Breast epithelium (tissue), 4 donors: ENCODE data around the gene LGALS9. TPM values are rescaled to one million over a fixed set of nuclear protein-coding genes. Genes with fewer than 3 reads are reported as not detected.

ENCODE experiments used
- DNase-seq, 2 donors: peaks; one replicate each; pipeline ENCODE4 v3.0.0-alpha.2; 2019; ENCODE audit warnings: low spot score in 2 of 2
- H3K27ac ChIP-seq, 2 donors: fragments of 200-600 bp; sonication (generic) in 1 of 2; one replicate each; pipeline ENCODE4 v1.5.1; 2016 to 2019; ENCODE audit warnings: mild to moderate bottlenecking in 1 of 2
- H3K27me3 ChIP-seq, 2 donors: fragments of 200-600 bp; sonication (generic) in 1 of 2; one replicate each; pipeline versions ENCODE4 v1.5.1 to v1.6.0; 2017 to 2019; ENCODE audit warnings: control low read depth in 1 of 2, mild to moderate bottlenecking in 1 of 2
- H3K36me3 ChIP-seq: fragments of 200-600 bp; one replicate; pipeline ENCODE4 v1.5.1; 2019
- H3K4me1 ChIP-seq, 2 donors: fragments of 200-600 bp; sonication (generic); one replicate each; pipeline ENCODE4 v1.5.1; 2016 to 2019; ENCODE audit warnings: control low read depth in 1 of 2
- H3K4me3 ChIP-seq, 3 donors: fragments of 200-600 bp; sonication (generic); 1 replicate in 2 of 3; 2 replicates in 1 of 3; pipeline ENCODE4 v1.5.1; 2016 to 2019; ENCODE audit warnings: mild to moderate bottlenecking in 3 of 3, moderate library complexity in 2 of 3
- H3K9me3 ChIP-seq, 2 donors: fragments of 200-600 bp; sonication (generic) in 1 of 2; one replicate each; pipeline ENCODE4 v1.5.1; 2016 to 2019; ENCODE audit warnings: control low read depth in 1 of 2
- POLR2A ChIP-seq: fragments of 450-650 bp; IDR thresholded peaks from one replicate; pipeline ENCODE4 v1.6.1; 2016; ENCODE audit warnings: antibody characterized with exemption, mild to moderate bottlenecking, moderate library complexity
- POLR2AphosphoS5 ChIP-seq, 3 donors: sonication (generic); formaldehyde crosslinking; IDR thresholded peaks; one replicate each; pipeline ENCODE4 v1.6.1; 2017; ENCODE audit warnings: antibody characterized with exemption in 3 of 3
- intact Hi-C: fragments of 100-400 bp; cut with DNase I; formaldehyde crosslinking; loops from one replicate; pipeline ENCODE4 v1.15.1; 2023; ENCODE audit warnings: low total_unique reads
- total RNA-seq, 3 donors: library from RNA; depleted of rRNA; stranded (reverse); fragments of >200 nt; gene quantifications; one replicate each; pipeline ENCODE4 v1.1.0, GENCODE V29; 2016
- TF ChIP-seq, protein P1 (sequence below), 3 donors: fragments of 450-650 bp; IDR thresholded peaks; one replicate each; pipeline ENCODE4 v1.5.1; 2016 to 2017; ENCODE audit warnings: antibody characterized with exemption in 3 of 3, mild to moderate bottlenecking in 3 of 3, moderate library complexity in 3 of 3

Gene LGALS9
- total RNA-seq, result 10 to 100 TPM; 17.4 to 58.1 (median 30.1) TPM

DNA sequence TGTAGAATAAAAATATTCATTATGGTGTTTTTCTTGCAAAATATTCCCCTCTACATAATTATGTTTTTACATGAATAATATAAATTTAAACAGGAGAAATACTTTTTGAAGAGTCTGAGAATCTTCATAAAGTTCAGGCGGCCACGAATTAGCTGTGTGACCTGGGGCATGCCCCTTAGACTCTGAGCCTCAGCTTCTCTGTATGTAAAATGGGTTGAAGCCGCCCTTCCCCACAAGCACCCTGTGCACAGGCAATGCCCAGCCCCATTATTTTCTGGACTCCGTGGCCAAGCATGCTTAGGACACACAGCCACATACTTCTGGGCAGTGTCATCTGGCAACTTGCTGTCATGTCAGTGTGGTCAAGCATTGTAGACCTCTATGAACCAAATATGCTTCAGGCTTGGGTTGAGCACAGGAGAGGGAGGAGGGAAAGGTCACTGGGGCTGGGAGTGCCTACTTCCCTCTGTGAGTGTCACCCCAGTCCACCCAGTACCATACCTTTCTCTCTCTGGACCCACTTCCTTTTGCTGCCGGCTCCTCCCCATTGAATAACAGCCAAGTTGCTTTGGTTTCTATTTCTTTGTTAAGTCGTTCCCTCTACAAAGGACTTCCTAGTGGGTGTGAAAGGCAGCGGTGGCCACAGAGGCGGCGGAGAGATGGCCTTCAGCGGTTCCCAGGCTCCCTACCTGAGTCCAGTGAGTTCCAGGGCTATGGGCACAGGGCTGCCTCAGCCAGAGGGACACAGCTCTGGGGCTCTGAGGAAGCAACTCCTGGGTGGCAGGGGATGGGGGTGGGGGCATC is at the start of gene LGALS9:
LGALS9 (plus strand) TSS at position 582 of the 804 bp plus-strand sequence; CDS start at position 660, 78 bp downstream.
- Histone ChIP-seq H3K27me3 (no peaks in the 10 kb centered on the region), H3K4me1 (peaks cover 4 to 20% of the 10 kb centered on the region in 2 donors), H3K36me3 (no peaks in the 10 kb centered on the region), H3K4me3 (peak within 1 kb of the TSS; percentile 28 to 62 (median 33)), H3K9me3 (no peaks in the 10 kb centered on the region), H3K27ac (peak within 1 kb of the TSS; percentile 86 to 88)
- intact Hi-C loops, result no loop called here
- peak in 1 of 2 donors; percentile 62 for DNase-seq
- TF ChIP-seq POLR2A (no peak), POLR2AphosphoS5 (IDR thresholded peaks at IDR 0.05) (no peak)
- TF ChIP-seq, protein P1, sequence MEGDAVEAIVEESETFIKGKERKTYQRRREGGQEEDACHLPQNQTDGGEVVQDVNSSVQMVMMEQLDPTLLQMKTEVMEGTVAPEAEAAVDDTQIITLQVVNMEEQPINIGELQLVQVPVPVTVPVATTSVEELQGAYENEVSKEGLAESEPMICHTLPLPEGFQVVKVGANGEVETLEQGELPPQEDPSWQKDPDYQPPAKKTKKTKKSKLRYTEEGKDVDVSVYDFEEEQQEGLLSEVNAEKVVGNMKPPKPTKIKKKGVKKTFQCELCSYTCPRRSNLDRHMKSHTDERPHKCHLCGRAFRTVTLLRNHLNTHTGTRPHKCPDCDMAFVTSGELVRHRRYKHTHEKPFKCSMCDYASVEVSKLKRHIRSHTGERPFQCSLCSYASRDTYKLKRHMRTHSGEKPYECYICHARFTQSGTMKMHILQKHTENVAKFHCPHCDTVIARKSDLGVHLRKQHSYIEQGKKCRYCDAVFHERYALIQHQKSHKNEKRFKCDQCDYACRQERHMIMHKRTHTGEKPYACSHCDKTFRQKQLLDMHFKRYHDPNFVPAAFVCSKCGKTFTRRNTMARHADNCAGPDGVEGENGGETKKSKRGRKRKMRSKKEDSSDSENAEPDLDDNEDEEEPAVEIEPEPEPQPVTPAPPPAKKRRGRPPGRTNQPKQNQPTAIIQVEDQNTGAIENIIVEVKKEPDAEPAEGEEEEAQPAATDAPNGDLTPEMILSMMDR (IDR thresholded peaks at IDR 0.05), result no peak

DNA sequence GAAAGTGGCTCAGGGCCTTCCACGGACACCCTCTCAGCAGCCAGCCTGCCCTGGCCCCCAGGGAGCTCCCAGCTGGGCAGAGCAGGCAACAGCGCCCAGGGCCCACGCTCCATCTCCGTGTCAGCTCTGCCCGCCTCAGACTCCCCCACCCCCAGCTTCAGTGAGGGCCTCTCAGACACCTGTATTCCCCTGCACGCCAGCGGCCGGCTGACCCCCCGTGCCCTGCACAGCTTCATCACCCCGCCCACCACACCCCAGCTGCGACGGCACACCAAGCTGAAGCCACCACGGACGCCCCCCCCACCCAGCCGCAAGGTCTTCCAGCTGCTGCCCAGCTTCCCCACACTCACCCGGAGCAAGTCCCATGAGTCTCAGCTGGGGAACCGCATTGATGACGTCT is 48.3 kb upstream of the LGALS9 start:
- intact Hi-C loops, result no loop called here
- no peak for DNase-seq
- H3K4me1 ChIP-seq, result no peaks in the 10 kb centered on the region
- no peaks in the 10 kb centered on the region for H3K27me3 ChIP-seq
- TF ChIP-seq, protein P1 (IDR thresholded peaks at IDR 0.05), result no peak
- no peak for TF ChIP-seq POLR2A
- H3K27ac ChIP-seq, result no peak overlapping the region
- no peak overlapping the region for H3K4me3 ChIP-seq
- H3K36me3 ChIP-seq, result no peaks in the 10 kb centered on the region
- H3K9me3 ChIP-seq, result no peaks in the 10 kb centered on the region

DNA sequence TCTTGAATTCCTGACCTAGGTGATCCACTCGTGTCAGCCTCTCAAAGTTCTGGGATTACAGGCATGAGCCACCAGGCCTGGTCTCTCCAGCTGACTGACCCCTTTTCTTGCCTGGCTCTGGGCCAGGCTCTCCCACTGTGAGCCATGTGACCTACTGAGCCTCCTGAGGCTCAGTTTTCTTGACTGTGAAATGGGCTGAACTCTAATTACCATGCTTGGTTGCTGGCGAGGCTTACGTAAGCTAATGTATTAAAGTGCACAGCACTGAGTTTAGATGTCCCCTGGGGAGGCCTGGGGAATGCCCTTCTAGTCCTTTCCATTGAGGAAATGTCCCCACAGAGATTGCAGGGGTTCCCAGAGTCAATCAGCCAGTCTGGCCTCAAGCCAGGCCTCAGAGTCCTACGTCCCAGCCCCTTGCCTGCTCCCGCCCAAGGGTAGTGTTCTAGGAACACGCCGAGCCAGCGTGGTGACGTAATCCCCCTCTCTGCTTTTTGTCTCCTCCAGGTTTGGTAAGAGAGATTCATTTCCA is 45.8 kb upstream of the LGALS9 start:
- no peaks in the 10 kb centered on the region for H3K36me3 ChIP-seq
- no peak for DNase-seq
- no peaks in the 10 kb centered on the region for H3K27me3 ChIP-seq
- H3K27ac ChIP-seq, result no peak overlapping the region
- intact Hi-C loops, result no loop called here
- no peaks in the 10 kb centered on the region for H3K4me1 ChIP-seq
- no peaks in the 10 kb centered on the region for H3K9me3 ChIP-seq
- TF ChIP-seq POLR2AphosphoS5 (IDR thresholded peaks at IDR 0.05) (no peak), POLR2A (no peak)
- TF ChIP-seq, protein P1 (IDR thresholded peaks at IDR 0.05), result no peak
- H3K4me3 ChIP-seq, result no peak overlapping the region

DNA sequence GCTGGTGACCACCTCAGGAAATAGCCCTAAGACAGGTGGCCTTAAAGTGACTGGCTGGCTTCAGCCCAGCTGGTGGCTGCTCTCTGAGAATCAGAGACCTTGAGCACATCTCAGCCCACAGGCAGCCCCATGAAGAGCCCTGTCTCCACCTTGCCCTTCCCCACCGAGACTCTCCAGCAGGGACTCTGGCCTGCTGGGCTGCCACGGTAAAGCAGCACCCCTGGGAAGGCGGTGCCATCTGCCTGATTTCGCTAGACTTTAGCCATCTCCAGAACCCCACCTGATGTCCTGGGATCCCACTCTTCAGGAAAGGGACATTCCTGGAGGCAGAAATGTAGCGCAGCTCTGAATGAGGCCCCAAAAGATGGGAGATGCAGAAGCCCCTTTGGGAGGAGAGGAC is 45.2 kb upstream of the LGALS9 start:
- no peaks in the 10 kb centered on the region for H3K4me1 ChIP-seq
- DNase-seq, result no peak
- peak overlapping the region in 1 of 2 donors; percentile 61 for H3K27ac ChIP-seq
- no peaks in the 10 kb centered on the region for H3K36me3 ChIP-seq
- no peaks in the 10 kb centered on the region for H3K27me3 ChIP-seq
- intact Hi-C loops, result no loop called here
- no peaks in the 10 kb centered on the region for H3K9me3 ChIP-seq
- no peak overlapping the region for H3K4me3 ChIP-seq
- TF ChIP-seq POLR2AphosphoS5 (IDR thresholded peaks at IDR 0.05) (no peak), POLR2A (no peak)
- TF ChIP-seq, protein P1 (IDR thresholded peaks at IDR 0.05), result no peak

DNA sequence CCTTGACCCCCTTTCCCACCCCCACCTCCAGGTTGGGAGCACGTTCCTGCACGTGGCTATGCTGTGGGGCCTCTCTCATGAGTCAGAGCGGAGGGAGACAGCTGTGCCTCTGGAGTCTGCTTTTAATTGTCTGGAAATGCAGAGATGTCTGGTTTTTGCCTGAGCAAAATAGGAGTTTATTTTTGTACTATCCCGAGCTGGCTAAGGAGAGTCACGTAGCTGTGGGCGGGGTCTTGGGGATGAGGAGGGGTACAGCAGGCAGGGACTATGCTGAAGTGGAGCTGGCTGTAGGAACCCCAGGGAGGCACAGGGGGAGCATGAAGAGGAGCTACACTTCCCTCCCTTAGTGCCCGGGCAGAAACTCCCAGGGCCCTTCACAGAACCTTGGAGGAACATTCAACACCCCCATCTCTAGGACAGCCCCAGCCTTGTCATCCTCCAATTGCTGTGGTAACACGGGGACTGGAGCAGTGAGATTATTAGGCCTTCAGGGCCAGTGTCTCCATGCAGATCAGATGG is 44.7 kb upstream of the LGALS9 start:
- no peak for DNase-seq
- peak overlapping the region in 1 of 2 donors; percentile 61 for H3K27ac ChIP-seq
- intact Hi-C loops, result no loop called here
- H3K4me3 ChIP-seq, result no peak overlapping the region
- no peaks in the 10 kb centered on the region for H3K9me3 ChIP-seq
- no peaks in the 10 kb centered on the region for H3K27me3 ChIP-seq
- H3K36me3 ChIP-seq, result no peaks in the 10 kb centered on the region
- TF ChIP-seq, protein P1 (IDR thresholded peaks at IDR 0.05), result no peak
- H3K4me1 ChIP-seq, result no peaks in the 10 kb centered on the region
